Measurements from ENCODE around the gene SLIRP.

GRCh38 chr14:77667331-77667730 is 40.6 kb upstream of the SLIRP start:
- TF ChIP-seq YY1 (IDR thresholded peaks at IDR 0.05; ENCODE audit: insufficient read depth, insufficient read length) (no peak), ZNF274 (IDR thresholded peaks at IDR 0.05; ENCODE audit: low read depth, low read length) (no peak)

All from NT2/D1 (cell line).